ENCODE data around the gene CACNA1H.

DNA sequence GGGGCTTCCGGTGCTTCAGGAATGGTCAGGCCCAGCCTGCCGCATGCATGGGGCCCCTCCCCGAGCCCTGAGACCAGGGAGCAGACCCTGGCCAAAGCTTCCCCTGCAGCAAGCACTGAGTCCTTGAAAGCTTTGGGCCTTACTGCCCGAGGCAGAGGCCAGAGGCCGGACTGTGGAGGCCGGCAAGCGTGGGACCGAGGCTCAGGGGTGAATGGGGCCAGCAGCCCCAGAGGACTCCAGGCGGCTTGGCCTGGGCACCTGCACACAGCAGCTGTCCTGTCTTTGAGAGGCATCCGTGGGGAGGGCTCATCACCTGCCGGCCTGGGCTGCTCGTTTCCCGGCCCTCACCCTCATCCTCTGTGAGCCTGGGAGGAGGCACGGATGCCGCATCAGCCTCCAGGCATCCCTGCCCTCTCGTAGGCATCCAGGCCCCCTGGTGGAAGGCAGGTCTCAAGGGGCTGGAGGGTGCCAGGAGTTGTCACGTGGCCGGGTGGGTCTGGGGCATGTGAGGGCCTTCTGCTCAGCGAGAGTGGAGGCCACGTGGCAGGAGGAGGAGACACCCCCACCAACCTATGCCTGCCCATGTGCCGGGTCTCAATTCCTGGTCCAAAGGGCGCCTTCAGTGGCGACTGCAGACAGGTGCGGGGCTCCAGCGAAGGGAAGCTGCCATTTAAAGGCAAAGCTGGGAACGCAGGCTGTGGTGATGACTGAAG lies 31.4 kb downstream of the CACNA1H start:
- TF ChIP-seq, protein P1, sequence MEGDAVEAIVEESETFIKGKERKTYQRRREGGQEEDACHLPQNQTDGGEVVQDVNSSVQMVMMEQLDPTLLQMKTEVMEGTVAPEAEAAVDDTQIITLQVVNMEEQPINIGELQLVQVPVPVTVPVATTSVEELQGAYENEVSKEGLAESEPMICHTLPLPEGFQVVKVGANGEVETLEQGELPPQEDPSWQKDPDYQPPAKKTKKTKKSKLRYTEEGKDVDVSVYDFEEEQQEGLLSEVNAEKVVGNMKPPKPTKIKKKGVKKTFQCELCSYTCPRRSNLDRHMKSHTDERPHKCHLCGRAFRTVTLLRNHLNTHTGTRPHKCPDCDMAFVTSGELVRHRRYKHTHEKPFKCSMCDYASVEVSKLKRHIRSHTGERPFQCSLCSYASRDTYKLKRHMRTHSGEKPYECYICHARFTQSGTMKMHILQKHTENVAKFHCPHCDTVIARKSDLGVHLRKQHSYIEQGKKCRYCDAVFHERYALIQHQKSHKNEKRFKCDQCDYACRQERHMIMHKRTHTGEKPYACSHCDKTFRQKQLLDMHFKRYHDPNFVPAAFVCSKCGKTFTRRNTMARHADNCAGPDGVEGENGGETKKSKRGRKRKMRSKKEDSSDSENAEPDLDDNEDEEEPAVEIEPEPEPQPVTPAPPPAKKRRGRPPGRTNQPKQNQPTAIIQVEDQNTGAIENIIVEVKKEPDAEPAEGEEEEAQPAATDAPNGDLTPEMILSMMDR (IDR thresholded peaks at IDR 0.05) = no peak
- no peak for TF ChIP-seq POLR2A (IDR thresholded peaks at IDR 0.05)

All from testis (tissue), 2 donors.